ENCODE results near the gene NAPA.

NAPA gene

DNA sequence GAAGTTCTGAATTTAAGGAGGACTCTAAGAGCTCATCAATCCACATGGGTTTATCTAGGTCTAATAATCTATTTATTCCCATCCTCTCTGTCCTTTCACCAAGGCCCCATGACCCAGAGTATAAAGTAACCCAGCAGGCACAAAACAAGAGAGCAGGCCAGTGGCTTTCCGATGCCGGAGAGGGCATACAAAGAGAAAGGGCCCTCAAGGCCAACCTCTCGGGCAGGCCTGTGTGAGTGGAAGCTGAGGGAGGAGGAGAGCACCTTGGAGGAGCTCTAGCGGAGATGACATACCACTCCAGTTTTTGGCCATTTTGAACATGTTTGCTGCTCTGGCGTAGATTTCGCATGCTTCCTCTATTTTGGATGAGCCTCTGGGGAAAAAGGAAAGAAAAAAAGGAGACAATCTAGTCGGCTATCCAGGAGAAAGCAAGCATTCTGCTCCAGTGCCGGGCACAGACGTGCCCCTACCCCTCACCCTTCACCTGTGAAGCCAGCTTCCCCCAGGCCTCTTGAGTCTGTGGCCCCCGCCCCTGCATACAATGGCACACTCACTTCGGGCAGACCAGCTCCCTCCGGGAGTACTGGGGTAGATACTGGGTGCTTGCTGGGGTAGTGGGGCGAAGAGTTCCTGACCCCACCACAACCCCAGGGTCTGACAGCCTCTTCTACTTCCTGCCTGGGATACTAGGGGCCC, 11.6 kb downstream of the NAPA start:
- DNase-seq (ENCODE audit: low read depth in 1 of 2, low spot score in 1 of 2): no peak

DNA sequence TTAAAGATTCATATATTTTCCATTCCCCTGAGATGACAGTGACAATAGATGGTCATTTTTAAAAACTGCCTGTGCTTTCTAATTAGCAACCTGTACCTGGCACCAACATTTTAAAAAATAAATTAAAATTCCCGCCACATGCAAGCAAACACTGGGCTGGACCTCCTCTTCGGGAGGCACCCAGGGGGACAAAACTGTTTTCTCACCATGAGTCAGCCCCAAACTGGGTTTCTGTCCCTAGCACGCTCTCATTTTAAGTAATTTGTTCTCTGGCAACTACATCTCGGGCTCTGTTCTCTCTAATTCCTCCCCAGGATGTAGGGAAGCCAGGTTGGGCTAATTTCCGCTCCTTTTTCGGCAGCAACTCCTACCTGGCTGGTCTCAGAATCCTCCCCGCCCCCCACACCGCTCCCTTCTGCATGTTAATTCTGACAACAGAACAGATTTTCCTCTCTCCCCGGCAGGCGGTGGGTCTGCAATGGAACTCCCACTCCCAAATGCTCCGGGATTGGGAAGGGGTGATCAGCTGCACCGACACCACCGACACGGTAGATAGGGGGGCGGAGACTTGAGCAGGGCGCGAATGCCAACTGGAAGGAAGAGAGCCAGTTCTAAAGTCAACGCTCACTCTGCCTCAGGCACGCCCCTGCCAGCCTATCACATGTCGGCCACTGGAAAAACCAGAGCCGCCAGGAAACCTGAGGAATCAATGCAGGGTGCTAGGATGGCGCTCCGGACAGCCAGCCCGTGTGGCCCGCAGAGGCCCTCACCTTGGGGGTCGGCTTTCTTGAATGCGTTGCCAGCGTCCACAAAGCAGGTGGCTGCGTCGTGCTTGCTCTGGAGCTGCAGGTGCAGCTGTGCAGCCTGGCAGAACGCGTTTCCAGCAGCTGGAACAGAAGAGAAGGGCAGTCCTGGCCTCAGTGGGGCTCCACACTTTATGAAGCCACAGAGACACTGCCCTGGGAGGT, 14.7 kb downstream of the NAPA start:
- DNase-seq (ENCODE audit: low read depth in 1 of 2, low spot score in 1 of 2): no peak

DNA sequence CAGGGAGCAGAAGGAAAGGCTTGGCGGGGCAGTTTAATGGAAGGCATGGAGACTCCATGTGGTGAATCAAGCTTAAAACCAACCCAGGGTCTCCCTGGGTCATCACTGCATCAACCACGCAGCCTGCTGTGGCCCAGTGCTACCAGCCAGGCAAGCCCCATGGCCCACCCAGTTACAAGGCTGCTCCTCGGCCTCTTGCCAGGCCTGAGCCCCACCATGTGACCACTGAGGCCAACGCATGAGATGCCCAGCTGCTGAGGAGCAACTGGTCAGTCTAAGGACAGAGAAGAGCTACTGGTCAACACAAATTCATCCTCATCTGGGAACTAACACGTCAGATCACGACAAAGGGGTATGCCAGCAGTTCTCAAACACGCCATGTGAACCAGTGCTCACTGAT, 15.5 kb downstream of the NAPA start:
- no peak for DNase-seq (ENCODE audit: low read depth in 1 of 2, low spot score in 1 of 2)

DNA sequence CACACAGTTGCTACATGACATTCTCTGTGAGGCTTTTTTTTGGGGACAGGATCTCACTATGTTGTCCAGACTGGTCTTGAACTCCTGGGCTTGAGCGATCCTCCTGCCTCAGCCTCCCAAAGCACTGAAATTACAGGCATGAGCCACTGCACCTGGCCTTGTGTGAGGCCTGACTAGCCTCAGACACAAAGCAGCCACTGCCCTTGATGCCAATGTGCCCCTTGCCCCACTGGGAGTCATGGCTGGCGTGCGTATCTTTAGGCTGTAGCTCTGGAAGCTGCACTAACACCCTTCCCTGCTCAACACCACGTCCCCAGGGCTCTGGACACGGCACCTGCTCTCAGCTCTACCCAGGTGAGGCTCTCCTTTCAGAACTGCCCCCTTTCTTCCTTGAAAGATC, 16.3 kb downstream of the NAPA start:
- DNase-seq (ENCODE audit: low read depth in 1 of 2, low spot score in 1 of 2): no peak

DNA sequence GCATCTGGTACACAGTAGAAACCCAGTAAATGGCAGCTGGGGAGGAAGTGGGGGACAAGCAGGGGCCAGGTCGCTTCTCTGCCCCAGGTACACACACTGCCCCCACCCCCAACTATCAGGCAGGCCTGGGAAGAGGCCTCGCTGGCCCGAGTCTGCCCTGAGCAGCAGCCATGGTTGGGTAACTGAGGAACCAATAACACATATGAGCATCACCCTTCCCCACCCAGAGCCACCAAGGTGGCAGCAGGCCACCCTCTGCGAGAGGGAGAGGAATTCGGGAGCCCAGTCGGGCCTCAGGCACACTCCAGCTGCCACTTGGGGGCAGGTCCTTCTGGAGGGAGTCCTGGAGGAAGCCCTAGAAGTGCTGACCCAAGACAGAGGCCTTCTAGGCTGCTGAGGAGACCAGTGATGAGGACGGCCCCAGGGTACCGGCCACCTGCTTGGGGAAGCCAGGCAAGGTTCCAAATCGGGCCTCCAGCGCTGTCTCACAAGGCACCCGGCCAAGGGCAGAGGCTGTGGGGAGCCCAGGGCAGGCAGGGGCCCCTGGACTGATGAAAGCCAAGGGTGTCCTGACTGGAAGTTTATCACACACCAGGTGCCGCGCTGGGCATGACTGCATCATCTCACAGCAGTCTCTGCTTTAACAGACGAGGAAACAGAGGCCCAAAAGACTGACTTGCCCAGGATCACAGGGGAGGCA, 16.9 kb downstream of the NAPA start:
- DNase-seq (ENCODE audit: low read depth in 1 of 2, low spot score in 1 of 2): no peak

DNA sequence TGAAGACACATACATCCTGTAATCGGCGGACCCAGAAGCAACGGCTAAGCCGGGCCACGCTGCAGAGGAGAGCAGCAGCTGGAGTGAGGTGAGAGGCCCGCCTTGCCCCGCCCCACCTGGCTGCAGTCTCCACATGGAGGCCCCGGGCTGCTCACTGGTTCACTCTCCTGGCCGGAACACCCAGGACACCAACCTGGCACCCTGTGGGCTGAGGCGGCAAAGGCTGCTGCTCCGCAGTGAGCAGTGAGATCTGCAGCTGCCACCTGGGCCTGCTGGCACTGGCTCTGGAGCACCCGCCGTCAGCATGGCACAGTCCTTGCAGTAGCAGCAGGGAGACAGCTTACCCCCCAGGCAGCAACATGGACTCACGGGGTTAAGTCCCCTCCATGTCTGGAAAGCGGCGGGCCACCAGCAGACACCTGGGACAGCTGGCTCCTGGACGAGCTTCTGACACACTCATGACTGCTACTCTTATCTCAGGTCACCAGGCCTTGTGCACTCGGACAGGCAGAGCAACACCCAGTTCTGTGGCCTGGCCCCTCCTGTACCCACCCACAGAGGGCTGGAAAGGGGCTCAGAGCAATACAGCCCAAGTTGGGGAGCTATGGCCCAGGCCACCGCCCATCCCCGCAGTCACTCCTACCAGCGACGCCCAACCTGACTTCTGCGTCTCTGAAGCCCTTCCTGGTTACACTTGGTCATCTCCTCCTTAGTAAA, 17.7 kb downstream of the NAPA start:
- no peak for DNase-seq (ENCODE audit: low read depth in 1 of 2, low spot score in 1 of 2)

DNA sequence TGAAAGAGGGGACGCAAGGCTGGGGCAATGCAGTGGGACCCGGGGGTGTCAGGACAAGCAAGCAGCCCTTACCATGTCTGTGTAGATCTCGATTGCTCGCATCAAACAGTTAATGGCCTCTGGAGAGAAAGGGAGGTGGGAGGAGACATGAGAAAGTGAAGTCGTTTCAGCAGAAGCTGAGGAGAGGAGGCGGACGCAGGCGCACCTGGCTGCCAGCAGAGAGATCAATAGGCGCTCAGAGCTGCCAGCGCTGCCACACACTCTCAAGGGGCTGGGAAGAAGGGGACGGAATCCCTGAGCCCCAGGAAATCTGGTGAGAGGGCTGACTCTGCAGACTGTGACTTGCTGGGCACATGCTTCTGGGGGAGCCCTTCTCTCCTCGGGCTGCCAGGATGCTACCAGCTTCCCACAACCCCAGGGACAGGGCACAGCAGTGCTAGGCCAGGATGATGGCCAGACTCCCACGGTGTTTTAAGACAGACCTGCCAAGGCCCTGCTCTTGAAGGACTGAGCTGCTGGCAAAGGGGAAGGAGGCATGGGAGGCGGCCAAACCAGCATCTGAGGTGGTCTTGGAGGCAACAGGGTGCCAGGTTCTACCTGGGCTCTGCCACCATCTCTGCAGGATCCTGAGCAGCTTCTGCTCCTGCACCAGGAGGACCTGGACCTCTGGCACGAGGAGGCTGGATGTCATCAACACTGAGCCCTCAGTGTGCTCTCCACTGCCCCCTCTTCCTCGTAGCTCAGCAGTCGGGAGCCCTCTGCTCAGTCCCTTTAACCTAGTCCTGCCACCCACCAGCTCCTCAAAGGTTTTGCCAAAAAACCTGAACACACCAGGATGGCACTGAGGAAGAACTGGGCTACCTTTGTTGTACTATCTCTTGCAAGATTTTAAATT, 19.1 kb downstream of the NAPA start:
- DNase-seq (ENCODE audit: low read depth in 1 of 2, low spot score in 1 of 2): no peak

DNA sequence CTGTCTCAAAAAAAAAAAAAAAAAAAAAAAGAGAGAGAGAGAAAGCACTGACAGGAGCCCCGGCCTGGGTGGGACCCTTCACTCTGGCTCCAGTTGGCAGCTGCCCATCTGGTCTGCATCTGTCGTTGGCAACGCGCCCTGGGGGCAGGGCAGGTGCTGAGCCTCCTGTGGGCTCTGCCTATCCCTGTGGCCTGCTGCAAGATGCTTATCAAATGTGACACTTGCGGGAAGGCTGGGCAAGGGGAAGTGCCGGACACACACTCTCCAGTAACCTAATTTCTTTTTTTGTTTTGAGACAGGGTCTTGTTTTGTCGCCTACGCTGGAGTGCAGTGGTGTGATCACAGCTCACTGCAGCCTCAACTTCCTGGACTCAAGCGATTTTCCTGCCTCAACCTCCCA, 20.1 kb downstream of the NAPA start:
- DNase-seq (ENCODE audit: low read depth in 1 of 2, low spot score in 1 of 2): no peak

DNA sequence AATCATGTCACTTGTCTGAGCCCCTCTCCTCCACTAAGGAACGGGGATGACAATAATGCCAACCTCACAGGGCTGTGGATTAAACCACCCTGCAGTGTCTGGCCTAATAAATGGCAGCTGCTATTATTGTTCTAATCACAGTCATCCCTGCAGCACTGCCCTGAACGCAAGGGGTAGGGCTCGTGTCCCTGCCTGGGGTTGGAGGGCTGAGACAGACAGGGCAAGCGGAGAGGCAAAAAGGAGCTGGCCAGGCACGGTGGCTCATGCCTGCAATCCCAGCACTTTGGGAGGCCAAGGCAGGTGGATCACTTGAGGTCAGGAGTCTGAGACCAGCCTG, 20.7 kb downstream of the NAPA start:
- DNase-seq (ENCODE audit: low read depth in 1 of 2, low spot score in 1 of 2): no peak

DNA sequence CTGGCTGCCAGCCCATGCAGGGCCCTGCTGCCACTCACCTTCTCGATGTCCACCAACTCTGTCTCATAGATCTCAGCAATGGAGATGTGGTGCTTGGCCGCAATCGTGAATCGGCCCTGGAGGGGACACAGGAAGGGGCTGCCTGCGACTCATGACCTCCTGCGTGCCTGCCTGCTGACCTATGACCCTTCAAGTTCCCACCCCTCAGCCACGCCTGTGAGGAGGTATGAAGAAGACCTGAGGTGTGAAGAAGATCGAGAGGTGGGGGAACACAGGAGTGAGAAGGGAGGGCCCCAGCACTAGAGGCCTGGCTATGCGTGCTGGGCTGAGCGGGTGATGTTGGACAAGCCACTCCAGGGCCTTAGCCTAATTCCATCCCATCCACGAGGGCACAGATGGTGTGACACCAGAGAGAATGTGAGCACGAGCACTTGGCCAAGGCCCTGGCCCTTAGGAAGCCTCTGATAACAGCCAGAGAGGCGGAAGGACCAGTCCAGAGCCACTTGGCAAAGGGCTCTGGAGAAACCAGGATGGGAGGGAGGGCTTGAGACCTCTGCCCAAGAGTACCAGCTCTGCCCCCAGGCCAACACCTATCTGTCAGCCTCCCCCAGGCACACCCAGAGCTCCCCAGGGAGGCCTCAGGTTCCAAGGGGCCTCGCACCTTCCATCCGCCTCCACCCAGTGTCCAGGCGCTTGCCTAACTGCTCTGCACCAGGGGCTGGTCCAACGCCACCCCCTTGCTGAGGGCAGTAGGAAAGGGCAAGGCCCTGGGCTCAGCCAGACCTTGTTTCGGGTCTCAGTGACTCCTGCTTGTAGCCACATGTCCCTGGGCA, 21.3 kb downstream of the NAPA start:
- DNase-seq (ENCODE audit: low read depth in 1 of 2, low spot score in 1 of 2): no peak

DNA sequence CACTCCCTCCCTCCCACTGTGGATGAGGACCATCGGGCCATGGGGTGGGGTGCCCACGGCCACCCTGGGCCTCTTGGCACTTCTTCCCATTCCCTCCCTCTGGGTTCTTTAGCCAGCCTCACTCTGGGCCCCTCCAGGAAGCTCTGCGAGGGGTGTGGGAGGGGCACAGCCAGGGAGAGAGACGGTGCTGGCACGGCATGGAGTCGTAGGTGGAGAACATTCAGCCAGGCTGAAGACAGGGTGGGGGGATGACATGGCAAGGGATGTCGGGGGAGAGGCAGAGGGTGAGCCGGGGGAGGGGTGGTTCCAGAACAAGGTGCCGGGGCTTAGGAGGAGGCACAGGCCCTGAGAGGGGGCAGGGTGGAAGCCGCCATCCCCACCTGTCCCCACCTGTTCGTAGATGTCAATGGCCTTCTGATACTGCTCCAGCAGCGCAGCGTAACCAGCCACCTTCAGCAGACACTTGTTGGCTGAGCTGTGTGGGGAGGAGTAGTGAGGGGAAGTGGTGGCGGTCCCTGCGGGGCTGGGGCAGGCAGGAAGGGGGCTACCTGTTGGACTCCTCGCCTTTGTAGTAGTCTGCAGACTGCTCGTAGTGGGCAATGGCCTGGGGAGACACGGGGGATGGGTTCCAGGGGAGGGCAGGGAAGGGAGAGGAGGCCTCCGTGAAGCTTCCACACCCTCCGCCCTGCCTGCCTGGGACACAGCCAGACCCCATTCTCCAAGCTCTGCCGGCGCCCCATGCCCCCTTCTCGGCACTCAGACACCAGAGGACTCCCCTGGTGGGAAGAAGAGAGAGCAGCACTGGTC, 22.1 kb downstream of the NAPA start:
- no peak for DNase-seq (ENCODE audit: low read depth in 1 of 2, low spot score in 1 of 2)

DNA sequence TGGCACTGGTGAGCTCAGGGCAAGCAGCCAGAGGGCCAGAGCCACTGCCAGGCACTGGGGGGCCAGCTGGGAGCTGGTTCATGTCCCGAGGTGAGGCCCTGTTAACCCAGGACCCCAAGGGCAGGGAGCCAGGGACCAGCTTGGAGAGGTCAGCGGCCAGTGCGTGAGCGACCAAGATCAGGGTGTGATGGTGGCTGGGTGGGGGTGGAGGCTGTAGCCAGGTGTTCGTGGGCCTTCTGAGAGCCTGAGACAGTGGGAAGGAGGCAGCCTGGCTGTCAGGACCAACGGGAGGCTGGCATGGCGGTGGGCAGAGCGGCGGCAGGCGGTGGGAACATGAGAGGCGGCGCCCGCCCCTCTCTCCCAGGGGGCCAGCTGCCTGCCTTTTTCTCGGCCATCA, 22.7 kb downstream of the NAPA start:
- DNase-seq (ENCODE audit: low read depth in 1 of 2, low spot score in 1 of 2): no peak

DNA sequence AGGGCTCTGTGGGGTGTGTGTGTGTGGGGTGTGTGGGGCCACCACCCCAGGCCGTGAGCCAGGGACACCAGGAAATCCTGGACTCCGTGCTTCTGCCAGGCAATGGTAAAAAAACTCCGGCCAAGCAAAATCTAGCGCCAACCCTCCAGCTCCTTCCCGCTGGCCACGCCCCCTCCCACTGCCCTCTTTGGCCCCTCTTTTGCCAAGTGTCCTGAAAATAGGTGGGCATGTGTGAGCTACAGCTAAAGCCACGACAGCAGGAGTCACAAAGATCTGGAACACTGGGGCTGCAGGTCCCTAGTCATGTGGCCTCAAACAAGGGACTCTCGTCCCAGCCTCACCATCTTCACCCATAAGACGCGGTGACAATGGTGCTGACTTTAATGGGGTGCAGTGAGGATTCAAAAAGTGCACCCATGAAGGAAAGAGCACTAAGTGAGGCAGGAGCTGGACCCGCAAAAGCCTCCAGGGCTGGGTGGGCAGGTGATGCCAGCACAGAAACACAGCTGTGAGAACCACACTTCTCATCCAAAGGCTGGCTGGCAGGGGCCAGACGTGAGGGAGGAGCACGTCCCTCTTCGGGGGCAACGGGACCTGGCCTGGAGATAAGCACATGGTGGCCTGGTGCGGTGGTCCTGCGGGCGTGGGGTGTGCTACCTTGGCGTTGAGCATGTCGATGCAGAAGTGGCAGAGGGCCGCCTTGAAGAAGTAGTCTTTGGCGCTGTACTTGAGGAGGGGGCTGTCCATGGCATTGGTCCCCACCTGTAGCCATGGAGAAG, 23.3 kb downstream of the NAPA start:
- no peak for DNase-seq (ENCODE audit: low read depth in 1 of 2, low spot score in 1 of 2)

DNA sequence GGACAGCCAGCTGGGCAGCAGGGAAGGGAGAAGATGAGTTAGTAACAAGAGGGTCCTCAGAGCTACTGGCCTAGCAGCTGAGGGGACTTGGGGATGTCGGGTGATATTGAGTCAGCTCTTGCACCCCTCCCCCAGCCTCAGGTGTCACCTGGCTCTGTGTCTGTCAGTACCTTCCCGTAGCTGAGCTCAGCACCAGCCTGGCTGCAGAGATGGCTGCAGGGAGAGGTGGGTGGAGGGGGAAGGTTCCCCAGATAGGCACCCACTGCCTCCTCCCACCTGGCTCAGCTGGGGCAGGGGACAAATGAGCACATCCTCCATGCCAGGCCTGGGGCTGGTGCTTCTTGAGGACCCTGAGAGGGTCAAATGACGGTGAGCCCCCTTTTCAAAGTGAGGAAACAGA, 24.0 kb downstream of the NAPA start:
- no peak for DNase-seq (ENCODE audit: low read depth in 1 of 2, low spot score in 1 of 2)

DNA sequence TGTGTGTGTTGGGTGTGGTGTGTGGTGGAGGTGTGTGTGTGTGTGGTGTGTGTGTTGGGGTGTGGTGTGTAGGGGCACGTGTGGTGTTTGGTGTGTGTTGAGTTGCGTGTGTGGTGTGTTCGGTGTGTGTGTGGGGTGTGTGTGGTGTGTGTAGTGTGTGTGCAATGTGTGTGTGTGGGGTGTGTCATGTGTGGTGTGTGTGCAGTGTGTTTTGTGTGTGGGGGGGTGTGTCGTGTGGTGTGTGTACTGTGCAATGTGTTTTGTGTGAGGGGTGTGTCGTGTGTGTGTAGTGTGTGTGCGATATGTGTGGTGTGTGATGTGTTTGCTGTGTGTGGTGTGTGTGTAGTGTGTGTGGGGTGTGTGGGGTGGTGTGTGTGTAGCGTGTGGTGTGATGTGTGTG, 24.8 kb downstream of the NAPA start:
- DNase-seq (ENCODE audit: low read depth in 1 of 2, low spot score in 1 of 2): no peak

DNA sequence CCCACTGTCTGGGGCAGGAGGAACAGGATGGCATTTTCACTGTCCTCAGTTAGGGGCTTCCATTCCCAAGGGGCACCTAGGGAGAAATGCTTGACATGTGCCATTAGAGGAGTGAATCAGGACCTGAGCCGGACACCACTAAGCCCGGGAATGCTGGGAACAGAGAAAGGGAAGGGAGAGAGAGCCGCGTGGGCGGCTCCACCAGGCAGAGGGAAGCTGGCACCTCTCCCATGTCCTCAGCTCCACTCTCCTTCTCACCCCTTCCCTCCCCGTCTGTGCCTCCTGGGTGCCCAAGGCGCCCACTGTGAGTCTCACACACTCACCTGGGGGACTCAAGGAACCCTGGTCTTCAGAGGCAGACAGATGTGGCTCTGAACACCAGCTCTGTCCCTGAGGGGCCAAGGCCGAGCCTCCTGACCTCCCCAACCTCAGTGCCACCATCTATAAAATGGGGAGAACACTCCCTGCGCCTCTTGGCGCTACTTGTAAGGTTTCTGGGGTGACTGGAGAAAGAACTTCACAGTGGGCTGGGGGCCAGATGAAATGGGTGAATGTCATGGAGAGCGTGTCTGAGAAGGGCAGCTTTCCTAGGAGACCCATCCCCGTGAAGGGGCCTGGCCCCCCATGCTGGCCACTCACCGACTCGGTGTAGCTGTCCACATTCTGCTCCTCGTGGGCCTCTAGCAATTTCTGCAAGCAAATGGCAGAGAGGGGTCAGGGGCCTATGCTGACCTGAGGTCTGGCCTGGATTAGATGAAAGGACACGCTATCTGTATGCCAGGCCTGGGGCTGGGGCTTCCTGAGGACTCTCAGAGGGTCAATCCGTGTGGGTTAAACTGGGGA, 25.6 kb downstream of the NAPA start:
- DNase-seq (ENCODE audit: low read depth in 1 of 2, low spot score in 1 of 2): no peak
